Measurements from ENCODE around the gene AIFM3.

DNA sequence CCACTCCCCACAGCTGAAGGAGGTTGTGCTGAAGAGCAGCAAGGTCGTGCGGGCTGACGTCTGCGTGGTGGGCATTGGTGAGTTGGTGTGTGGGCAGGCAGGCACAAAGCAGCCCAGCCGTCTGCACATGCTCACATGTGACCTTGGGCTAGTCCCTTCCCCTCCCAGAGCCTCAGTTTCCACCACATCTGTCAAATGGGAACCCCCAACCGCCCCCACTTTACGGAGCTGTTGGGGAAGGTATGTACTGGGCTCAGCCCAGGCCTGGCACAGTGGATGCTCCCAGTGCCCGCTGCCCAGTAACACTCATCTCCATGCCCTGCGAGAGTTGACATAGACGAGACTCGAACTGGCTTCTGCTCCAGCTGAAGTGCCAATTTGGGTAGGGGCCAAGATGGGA is 10.0 kb downstream of the AIFM3 start:
- TF ChIP-seq EZH2phosphoT487 (IDR thresholded peaks at IDR 0.05; ENCODE audit: low read depth): no peak
- TF ChIP-seq, protein P1, sequence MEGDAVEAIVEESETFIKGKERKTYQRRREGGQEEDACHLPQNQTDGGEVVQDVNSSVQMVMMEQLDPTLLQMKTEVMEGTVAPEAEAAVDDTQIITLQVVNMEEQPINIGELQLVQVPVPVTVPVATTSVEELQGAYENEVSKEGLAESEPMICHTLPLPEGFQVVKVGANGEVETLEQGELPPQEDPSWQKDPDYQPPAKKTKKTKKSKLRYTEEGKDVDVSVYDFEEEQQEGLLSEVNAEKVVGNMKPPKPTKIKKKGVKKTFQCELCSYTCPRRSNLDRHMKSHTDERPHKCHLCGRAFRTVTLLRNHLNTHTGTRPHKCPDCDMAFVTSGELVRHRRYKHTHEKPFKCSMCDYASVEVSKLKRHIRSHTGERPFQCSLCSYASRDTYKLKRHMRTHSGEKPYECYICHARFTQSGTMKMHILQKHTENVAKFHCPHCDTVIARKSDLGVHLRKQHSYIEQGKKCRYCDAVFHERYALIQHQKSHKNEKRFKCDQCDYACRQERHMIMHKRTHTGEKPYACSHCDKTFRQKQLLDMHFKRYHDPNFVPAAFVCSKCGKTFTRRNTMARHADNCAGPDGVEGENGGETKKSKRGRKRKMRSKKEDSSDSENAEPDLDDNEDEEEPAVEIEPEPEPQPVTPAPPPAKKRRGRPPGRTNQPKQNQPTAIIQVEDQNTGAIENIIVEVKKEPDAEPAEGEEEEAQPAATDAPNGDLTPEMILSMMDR (IDR thresholded peaks at IDR 0.05; ENCODE audit: low read depth, low read length): no peak

Measured in OCI-LY3 (cell line).